GOT3 (cell line): ENCODE measurements around the gene SPPL2B.
"Not testable (repeated sequence)": the region's sequence is repeated elsewhere in the genome, so short reads cannot be mapped to it uniquely, and the experiment has no call there.

Source experiments
- DNase-seq: peaks from one replicate; lab custom pipeline; 2025; ENCODE audit warnings: mixed read lengths; lab: John Stamatoyannopoulos, UW

Gene SPPL2B

DNA sequence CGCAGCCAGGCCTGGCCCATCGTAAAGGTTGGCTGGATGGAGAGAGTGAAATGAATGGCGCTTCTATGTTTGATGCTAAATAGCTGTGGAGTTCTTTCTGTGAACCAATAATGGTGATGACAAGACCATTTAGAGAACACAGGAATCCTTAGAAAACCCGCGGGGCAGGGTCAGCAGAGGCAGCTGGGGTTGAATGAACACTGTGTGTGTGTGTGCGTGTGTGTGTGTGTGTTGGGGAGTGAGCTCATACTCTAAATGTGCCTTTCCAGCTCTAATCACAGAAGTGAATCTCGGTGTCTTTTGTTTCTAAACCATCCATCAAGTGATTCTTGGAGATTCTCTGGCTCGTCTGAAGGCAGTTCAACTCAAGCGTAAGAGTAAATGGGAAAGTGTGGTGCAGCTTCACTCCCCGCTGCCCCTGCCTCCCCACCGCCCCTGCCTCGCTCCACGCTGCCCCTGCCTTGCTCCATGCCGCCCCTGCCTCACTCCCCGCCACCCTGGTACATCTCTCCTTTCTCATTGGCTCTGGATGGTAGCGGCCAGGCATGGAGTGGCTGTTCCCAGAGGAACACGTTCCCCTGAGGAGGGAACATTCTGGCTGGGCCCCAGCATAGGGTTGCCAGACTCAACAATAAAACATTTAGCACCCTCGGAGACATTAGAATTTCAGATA is 52.8 kb downstream of the SPPL2B start:
- DNase-seq = no peak

DNA sequence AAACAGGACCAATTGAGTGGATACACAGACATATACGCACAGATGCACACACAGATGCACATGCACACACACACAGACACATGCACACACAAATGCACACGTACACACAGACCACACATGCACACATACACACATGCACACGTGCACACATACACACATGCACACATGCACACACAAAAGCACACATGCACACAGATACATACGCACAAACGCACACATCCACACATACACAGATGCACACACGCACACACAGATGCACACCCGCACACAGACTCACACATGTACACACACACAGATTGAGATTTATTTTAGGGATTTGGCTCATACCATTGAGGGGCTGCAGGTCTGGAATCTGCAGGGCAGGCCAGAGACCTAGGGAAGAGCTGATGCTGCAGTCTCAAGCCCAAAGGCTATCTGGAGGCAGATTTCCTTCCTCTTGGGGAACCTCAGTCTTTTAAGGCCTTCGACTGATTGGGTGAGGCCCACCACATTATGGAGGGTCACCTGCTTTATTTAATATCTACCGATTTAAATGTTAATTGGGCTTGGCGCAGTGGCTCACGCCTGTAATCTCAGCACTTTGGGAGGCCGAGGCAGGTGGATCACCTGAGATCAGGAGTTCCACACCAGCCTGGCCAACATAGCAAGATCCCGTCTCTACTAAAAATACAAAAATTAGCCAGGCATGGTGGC is 54.2 kb downstream of the SPPL2B start:
- no peak for DNase-seq

DNA sequence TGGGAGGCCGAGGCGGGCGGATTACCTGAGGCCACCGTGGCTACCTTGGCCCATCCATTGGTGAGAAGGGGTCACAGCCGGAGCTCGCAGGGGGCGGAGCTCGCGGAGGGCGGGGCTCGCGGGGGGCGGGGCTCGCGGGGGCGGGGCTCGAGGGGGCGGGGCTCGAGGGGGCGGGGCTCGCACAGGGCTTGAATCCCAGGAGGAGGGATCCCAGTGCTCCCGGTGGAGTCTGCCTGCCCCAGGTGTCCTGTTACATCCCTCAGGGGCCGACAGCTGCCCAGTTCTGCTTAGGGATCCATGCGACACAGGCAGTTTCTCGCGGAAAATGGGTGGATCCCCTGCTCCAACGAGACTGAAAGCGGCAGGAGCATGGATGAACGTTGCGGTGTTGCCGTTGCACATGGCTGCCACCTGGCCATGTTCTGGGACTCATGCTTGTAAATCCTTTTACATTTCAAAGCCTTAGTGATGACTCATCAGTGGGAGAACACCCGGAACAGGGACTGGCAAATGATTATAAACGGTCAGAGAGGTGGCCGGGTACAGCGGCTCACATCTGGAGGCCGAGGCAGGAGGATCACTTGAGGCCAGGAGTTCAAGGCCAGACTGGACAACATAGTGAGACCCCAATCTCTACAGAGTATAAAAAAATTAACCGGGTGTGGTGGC is 56.7 kb downstream of the SPPL2B start:
- no peak for DNase-seq

DNA sequence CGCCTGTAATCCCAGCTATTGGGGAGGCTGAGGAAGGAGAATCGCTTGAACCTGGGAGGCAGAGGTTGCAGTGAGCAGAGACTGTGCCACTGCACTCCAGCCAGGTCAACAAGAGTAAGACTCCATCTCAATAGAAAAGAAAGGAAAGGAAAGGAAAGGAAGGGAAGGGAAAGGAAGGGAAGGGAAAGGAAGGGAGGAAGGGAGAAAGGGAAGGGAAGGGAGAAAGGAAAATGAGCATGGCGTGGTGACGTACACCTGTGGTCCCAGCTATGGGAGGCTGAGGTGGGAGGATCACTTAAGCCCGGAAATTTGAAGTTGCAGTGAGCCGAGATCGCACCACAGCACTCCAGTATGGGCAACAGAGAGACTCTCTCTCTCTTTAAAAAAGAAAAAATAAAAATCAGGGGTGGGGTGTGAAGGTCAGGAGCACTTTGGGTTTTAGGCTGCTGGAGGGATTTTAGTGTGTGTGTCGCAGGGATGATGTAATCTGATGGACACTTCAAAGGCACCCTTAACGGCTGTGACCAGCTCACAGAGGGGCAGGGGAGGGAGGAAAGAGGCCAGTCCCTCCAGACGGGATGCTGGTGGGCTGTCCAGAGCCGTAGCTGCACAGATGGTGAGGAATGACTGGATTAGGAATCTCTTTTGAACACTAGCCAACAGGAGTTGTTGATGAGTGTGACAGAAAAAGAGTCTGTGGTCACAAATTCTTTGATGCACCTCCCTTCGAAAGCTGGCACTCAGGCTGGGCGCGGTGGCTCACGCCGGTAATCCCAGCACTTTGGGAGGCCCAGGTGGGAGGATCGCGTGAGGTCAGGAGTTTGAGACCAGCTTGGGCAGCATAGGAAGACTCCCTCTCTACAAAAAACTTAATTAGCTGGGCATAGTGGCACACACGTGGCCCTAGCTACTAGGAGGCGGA is 59.1 kb downstream of the SPPL2B start:
- no peak for DNase-seq

DNA sequence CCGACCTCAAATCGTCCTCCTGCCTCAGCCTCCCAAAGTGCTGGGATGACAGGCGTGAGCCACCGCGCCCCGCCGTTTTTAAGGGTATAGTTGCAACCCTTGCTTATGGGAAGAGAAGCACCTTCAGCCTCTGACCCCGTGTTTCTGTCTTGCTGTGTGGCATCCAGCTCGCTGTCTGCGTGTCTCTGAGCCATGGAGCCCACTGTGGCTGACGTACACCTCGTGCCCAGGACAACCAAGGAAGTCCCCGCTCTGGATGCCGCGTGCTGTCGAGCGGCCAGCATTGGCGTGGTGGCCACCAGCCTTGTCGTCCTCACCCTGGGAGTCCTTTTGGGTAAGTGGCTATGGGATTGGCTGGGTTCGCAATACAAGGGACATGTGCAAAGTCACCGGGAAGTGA is 61.1 kb downstream of the SPPL2B start:
- DNase-seq = no peak

DNA sequence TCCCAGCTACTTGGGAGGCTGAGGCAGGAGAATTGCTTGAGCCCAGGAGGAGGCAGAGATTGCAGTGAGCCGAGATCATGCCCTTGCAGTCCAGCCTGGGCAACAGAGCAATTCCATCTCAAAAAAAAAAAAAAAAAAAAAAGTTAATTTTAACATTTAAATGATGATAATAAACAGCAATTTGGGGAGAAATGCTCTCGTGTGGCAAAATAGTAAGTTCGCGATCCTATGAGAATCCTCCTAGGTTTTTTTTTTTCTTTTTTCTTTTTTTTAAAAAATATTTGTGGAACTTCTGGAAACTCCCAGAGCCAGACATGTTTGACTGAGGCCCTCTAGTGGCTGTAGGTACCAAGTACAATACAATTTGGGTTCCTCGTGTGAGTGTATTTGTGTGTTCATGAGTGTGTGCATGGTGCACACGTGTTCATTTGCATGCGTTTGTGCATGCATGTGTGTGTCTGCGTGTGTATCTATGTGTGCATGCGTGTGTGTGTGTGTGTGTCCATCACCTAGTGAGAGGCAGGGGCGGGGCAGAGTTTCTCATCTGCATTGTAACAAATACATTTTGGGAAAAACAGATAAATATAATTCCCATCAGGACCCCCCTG is 62.7 kb downstream of the SPPL2B start:
- no peak for DNase-seq

DNA sequence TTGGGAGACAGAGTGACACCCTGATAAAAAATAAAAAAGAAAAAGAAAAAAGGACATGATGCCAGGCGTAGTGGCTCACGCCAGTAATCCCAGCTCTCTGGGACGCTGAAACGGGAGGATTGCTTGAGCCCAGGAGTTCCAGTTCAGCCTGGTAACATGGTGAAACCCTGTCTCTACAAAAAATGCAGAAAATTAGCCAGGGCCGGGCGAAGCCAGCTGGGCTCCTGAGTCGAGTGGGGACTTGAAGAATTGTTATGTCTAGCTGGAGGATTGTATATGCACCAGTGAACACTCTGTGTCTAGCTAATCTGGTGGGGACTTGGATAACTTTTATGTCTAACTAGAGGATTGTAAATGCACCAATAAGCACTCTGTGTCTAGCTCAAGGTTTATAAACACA is 63.9 kb downstream of the SPPL2B start:
- no peak for DNase-seq

DNA sequence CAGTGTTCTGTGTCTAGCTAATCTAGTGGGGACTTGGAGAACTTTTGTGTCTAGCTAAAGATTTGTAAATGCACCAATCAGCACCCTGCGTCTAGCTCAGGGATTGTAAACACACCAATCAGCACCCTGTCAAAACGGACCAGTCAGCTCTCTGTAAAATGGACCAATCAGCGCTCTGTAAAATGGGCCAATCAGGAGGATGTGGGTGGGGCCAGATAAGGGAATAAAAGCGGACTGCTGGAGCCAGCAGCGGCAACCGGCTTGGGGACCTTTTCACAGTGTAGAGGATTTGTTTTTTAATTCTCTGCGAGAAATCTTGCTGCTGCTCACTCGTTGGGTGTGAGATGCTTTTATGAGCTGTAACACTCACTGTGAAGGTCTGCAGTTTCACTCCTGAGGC is 64.4 kb downstream of the SPPL2B start:
- DNase-seq = not testable (repeated sequence)

DNA sequence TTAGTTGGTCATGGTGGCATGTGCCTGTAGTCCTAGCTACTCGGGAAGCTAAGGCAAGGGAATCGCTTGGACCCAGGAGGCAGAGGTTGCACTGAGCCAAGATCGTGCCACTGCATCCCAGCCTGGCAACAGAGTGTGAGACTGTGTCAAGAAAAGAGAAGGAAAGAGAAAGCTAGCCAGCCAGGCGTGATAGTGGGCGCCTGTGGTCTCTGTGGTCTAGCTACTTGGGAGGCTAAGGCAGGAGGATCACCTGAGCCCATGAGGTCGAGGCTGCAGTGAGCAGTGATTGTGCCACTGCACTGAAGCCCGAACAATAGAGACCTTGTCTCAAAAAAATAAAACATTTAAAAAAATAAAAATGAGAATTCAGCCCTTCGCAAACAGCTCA is 65.6 kb downstream of the SPPL2B start:
- no peak for DNase-seq

DNA sequence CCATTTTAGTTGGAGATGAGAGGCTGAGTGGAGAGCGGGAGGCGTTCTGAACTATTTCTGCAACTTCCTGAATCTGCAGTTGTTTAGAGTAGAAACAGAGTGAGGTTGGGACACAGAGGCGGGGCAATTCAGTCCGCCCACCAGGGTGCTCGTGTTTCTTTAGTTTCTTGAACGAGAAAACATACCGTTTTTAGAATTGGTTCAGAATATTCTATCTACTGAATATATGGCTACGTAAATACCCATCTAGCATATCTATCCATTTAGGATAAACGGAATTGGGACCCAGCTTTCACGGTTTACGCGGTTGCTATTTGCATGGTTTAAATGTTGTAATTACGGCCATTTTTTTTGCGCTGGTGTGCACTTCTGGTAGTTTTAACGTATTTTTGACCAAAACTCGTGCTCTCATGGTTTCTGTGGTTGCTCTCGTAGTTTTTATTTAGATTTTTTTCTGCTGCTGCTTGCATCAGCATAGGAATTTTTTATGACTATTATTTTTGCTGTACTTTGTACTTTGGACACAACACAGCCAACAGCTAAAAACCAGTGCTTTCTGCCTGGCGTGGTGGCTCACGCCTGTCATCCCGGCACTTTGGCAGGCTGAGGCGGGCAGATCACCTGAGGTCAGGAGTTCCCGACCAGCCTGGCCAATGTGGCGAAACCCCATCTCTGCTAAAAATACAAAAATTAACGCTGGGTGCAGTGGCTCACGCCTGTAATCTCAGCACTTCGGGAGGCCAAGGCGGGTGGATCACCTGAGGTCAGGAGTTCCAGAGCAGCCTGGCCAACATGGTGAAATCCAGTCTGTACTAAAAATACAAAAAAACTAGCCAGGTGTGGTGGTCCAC is 66.2 kb downstream of the SPPL2B start:
- no peak for DNase-seq

DNA sequence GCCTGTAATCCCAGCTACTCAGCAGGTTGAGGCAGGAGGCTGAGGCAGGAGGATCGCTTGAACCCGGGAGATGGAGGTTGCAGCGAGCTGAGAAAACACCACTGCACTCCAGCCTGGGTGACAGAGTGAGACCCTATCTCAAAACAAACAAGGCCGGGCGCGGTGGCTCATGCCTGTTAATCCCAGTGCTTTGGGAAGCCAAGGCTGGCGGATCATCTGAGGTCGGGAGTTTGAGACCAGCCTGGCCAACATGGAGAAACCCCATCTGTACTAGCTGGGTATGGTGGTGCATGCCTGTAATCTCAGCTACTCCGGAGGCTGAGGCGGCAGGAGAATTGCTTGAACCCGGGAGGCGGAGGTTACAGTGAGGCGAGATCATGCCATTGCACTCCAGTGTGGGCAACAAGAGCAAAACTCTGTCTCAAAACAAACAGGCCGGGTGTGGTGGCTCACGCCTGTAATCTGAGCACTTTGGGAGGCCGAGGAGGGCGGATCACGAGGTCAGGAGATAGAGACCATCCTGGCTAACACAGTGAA is 66.9 kb downstream of the SPPL2B start:
- not testable (repeated sequence) for DNase-seq

DNA sequence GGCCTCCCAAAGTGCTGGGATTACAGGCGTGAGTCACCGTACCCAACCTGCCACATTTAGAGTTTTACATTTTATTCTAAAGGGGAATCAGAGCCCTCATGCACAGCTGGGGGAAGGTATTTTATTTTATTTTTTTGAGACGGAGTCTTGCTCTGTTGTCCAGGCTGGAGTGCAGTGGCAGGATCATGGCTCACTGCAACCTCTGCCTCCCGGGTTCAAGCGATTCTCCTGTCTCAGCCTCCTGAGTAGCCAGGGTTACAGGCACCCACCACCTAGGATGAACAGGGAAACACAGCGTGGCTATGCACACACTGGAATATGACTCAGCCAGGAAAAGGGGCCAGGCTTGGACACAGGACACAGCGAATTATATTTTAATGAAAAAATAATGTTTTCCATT is 68.7 kb downstream of the SPPL2B start:
- not testable (repeated sequence) for DNase-seq

DNA sequence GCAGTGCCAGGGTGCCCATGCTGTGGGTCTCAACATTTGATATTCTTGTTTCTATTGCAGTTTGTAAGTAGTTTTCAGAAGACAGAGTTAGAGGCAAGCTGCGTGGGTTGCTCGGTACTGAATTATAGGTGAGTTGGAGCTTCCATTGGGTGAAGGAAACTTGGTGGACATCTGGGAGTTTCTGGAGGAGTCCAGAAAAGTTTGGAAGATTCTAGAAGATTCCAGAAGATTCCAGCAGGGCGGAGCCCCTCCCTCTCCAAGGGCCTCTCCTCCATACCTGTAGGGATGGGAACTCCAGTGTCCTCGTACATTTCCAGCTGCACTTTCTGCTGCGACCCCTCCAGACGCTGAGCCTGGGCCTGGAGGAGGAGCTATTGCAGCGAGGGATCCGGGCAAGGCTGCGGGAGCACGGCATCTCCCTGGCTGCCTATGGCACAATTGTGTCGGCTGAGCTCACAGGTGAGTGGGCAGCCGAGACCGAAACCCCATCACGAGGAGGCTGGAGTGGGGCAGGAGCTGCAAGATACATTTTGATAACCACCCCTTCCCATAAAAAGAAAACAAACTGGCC is 70.3 kb downstream of the SPPL2B start:
- DNase-seq = no peak

DNA sequence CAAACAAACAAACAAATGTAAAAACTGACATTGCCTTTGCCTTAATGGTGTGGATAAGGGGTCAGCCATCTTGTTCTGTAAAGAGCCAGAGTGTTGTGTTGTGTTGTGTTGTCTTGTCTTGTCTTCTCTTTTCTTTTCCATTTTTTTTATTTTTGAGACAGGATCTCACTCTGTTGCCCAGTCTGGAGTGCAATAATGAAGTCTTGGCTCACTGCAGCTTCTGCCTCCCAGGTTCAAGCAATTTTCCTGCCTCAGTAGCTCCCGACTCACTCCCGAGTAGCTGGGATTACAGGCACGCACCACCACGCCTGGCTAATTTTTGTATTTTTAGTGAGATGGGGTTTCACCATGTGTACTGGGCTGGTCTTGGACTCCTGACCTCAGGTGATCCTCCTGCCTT is 71.1 kb downstream of the SPPL2B start:
- no peak for DNase-seq
